Mononuclear cell (primary cell): ENCODE results near the gene BDH1. TPM values are rescaled to one million over a fixed set of nuclear protein-coding genes. Genes with fewer than 3 reads are reported as not detected.

ENCODE experiments used
- H3K27me3 ChIP-seq: 2 replicates; pipeline ENCODE4 v1.6.0; 2011; ENCODE audit warnings: low read length, control low read depth; ENCODE audit not compliant: insufficient read depth
- H3K4me1 ChIP-seq: 2 replicates; pipeline ENCODE4 v1.5.1; 2011; ENCODE audit warnings: mild to moderate bottlenecking, low read length, control low read depth; ENCODE audit not compliant: insufficient read depth
- H3K4me3 ChIP-seq: 2 replicates; pipeline ENCODE4 v1.5.1; 2011; ENCODE audit warnings: mild to moderate bottlenecking, low read length, moderate library complexity
- H3K9me3 ChIP-seq: 2 replicates; pipeline ENCODE4 v1.5.1; 2011; ENCODE audit warnings: low read depth, mild to moderate bottlenecking, control low read depth, low read length
- total RNA-seq: library from RNA; depleted of rRNA; stranded (reverse); fragments of >200 nt; gene quantifications from one replicate; pipeline ENCODE4 v1.2.3, GENCODE V29; 2012

BDH1 gene
- total RNA-seq, 1 donor = 8.9 TPM

GRCh38 chr3:197498499-197499241 lies 57.1 kb downstream of the BDH1 start:
- Histone ChIP-seq H3K27me3 (no peaks in the 10 kb centered on the region), H3K4me1 (no peaks in the 10 kb centered on the region), H3K9me3 (no peaks in the 10 kb centered on the region), H3K4me3 (no peak overlapping the region)

GRCh38 chr3:197496746-197497125 lies 59.0 kb downstream of the BDH1 start:
- no peaks in the 10 kb centered on the region for H3K27me3 ChIP-seq

GRCh38 chr3:197495999-197496745 lies 59.6 kb downstream of the BDH1 start:
- H3K4me1 ChIP-seq = no peaks in the 10 kb centered on the region
- no peaks in the 10 kb centered on the region for H3K9me3 ChIP-seq
- no peak overlapping the region for H3K4me3 ChIP-seq

More at GRCh38 chr3:197496746-197497125, 59.0 kb downstream of the BDH1 start:
- H3K4me3 ChIP-seq = no peak overlapping the region
- no peaks in the 10 kb centered on the region for H3K4me1 ChIP-seq
- H3K9me3 ChIP-seq = no peaks in the 10 kb centered on the region

GRCh38 chr3:197495499-197495898 lies 60.3 kb downstream of the BDH1 start:
- no peak overlapping the region for H3K4me3 ChIP-seq

More at GRCh38 chr3:197495999-197496745, 59.6 kb downstream of the BDH1 start:
- no peaks in the 10 kb centered on the region for H3K27me3 ChIP-seq

GRCh38 chr3:197495059-197495455 lies 60.7 kb downstream of the BDH1 start:
- H3K4me1 ChIP-seq = no peaks in the 10 kb centered on the region
- no peak overlapping the region for H3K4me3 ChIP-seq
- H3K9me3 ChIP-seq = no peaks in the 10 kb centered on the region
- no peaks in the 10 kb centered on the region for H3K27me3 ChIP-seq

More at GRCh38 chr3:197495499-197495898, 60.3 kb downstream of the BDH1 start:
- Histone ChIP-seq H3K27me3 (no peaks in the 10 kb centered on the region), H3K9me3 (no peaks in the 10 kb centered on the region), H3K4me1 (no peaks in the 10 kb centered on the region)

GRCh38 chr3:197494366-197495058 lies 61.3 kb downstream of the BDH1 start:
- no peaks in the 10 kb centered on the region for H3K27me3 ChIP-seq
- no peaks in the 10 kb centered on the region for H3K9me3 ChIP-seq
- no peak overlapping the region for H3K4me3 ChIP-seq
- no peaks in the 10 kb centered on the region for H3K4me1 ChIP-seq

GRCh38 chr3:197493049-197493448 lies 62.7 kb downstream of the BDH1 start:
- Histone ChIP-seq H3K4me1 (no peaks in the 10 kb centered on the region), H3K9me3 (no peaks in the 10 kb centered on the region), H3K4me3 (no peak overlapping the region), H3K27me3 (no peaks in the 10 kb centered on the region)

- H3K9me3 ChIP-seq = no peaks in the 10 kb centered on the region
- no peaks in the 10 kb centered on the region for H3K4me1 ChIP-seq
- no peak overlapping the region for H3K4me3 ChIP-seq
- no peaks in the 10 kb centered on the region for H3K27me3 ChIP-seq
These were observed 63.7 kb downstream of the BDH1 start for GRCh38 chr3:197491923-197492664.

- no peaks in the 10 kb centered on the region for H3K27me3 ChIP-seq
- H3K9me3 ChIP-seq = no peaks in the 10 kb centered on the region
- no peak overlapping the region for H3K4me3 ChIP-seq
- no peaks in the 10 kb centered on the region for H3K4me1 ChIP-seq
These were observed 64.3 kb downstream of the BDH1 start for GRCh38 chr3:197491478-197491877.

- no peak overlapping the region for H3K4me3 ChIP-seq
- H3K9me3 ChIP-seq = no peaks in the 10 kb centered on the region
- no peaks in the 10 kb centered on the region for H3K27me3 ChIP-seq
- no peaks in the 10 kb centered on the region for H3K4me1 ChIP-seq
These were observed 65.4 kb downstream of the BDH1 start for GRCh38 chr3:197490098-197491058.

- no peak overlapping the region for H3K4me3 ChIP-seq
- no peaks in the 10 kb centered on the region for H3K27me3 ChIP-seq
These were observed 67.8 kb downstream of the BDH1 start for GRCh38 chr3:197487911-197488391.

GRCh38 chr3:197486861-197487260 lies 68.9 kb downstream of the BDH1 start:
- Histone ChIP-seq H3K9me3 (no peaks in the 10 kb centered on the region), H3K4me3 (no peak overlapping the region), H3K27me3 (no peaks in the 10 kb centered on the region), H3K4me1 (no peaks in the 10 kb centered on the region)

More at GRCh38 chr3:197487911-197488391, 67.8 kb downstream of the BDH1 start:
- no peaks in the 10 kb centered on the region for H3K4me1 ChIP-seq
- H3K9me3 ChIP-seq = no peaks in the 10 kb centered on the region

GRCh38 chr3:197485143-197485542 lies 70.6 kb downstream of the BDH1 start:
- H3K4me3 ChIP-seq = no peak overlapping the region
- H3K27me3 ChIP-seq = no peaks in the 10 kb centered on the region
- H3K9me3 ChIP-seq = no peaks in the 10 kb centered on the region
- no peaks in the 10 kb centered on the region for H3K4me1 ChIP-seq
